Stimulated activated CD4-positive, alpha-beta T cell treated with anti-CD3 and anti-CD28 coated beads, TNF-alpha, amount 100 ng/mL, for 48 hours (primary cell): ENCODE measurements around the gene MYO7B.

Experiments
- DNase-seq, 3 donors: peaks; one replicate each; pipeline ENCODE4 v3.0.0-alpha.2; 2020; ENCODE audit warnings: low read depth in 3 of 3

MYO7B gene

GRCh38 chr2:127637236-127637630, 101.8 kb downstream of the MYO7B start:
- DNase-seq, result no peak

DNA sequence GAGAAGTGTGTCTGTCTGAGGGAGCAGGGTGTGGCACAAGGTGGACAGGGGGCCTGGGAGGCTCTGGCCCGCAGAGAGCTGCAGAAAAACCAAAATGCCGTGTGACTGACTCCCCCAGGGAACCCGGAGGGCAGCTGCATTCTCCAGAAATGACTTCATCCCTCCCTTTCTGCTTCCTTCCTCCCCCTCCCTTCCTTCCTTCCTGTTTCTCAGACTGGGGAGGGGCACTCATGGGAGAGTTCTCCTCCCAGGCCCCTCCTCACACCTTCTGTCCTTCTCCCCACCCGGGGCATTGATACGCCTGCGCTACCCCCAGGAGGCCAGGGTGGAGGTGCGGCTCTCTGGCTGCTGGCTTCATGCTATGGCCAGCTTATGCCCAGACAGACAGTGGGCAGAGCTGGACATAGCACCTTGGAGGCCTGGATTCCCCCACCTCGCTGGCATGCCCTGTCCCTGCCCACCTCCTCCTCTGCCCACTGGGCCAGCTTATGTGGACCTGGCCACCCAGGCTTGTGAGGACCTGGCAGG, 102.3 kb downstream of the MYO7B start:
- DNase-seq, result no peak

DNA sequence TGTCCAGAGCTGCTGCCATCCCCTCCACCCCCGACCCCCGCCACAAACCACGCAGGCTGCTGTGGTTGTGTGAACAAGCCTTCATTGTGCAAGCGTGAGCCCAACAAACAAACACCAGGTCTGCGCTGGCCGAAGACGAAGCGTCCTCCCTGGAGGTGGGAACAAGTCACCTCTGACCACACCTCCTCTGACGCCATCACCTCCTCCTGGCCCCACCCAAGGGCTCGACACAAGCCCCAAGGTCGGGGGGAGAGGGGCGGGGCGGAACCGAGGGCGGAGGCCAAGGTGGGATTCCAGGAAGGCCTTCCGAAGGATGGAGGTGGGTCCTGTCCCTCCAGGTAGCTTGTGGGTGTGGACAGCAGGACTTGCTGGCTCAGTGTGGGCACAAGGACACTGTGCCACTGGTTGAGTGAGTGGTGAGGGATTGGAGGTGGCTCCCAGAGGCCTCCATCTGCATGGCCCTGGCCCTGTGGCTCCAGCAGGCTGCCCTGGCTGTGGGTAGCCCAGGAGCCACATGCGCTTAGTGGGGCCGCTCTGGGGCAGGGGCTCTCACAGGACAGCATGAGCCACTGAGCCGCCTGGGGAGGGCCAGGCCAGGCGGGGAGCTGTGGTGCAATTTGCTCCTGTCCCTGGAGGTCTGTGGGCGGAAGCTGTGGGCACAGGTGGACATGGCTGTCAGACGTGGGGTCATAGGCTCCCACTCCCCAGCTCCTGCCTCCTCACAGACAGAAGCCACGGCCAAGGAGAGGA, 103.1 kb downstream of the MYO7B start:
- DNase-seq, result no peak

DNA sequence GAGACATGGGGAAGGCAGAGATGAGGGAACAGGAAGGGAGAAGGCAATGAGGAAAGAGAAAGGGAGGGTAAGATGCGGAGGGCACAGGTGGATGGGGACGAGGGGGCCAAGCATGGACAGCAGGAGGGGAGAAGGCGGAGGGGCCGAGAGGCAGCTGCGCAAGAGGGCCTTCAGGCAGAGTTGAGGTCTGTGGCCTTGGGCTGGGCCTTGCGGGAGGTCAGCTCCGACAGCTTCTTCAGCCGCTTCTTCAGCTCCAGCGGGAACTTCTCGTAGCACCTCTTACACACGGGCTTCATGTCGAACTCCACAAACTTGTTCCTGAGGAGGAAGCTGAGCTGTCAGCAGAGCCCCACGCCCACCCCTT, 103.6 kb downstream of the MYO7B start:
- DNase-seq, result no peak

DNA sequence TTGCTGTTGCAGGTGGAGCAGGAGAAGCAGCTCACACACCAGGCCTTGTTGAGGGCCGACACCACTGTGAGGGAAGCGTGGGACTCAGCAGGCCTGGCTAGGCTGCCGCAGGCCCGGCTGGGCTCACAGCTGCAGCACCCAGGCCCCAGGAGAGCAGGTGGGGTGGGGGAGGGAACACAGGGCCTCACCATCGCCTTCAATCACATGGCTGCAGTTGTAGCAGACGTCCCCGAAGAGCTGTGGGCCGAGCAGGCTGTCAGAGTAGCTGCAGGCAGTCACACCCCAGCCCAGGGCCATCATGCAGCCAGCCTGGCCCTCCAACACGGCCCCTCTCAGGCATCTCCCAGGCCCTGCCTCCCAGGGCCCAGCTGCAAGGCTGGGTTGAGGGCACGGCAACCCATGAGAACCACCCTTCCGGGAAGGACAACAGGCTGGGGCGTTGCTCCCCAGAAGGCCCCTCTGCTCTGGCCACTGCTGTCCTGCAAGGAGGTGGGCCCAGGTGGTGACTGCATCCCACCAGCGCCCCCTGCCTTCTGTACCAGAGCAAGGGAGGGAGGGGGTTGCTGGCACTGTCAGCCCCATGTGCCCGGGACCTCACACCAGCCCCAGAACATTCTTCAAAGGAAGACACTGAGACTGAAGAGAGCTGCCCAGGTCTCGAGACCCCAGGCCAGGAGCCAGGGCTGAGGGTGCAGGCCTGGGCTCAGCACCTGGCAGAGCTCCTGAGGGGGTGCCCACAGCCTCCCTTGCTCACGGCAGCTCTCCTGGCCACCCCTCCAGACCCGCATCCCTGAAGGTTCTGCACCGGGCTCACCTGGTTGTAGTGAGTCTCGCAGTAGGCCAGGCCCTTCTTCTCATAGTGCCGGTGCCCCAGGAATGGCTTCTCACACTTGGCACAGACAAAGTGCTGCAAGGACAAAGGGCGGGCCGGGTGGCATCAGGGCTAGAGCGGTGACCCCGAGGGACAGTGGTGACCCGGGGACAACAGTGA, 104.9 kb downstream of the MYO7B start:
- no peak for DNase-seq

DNA sequence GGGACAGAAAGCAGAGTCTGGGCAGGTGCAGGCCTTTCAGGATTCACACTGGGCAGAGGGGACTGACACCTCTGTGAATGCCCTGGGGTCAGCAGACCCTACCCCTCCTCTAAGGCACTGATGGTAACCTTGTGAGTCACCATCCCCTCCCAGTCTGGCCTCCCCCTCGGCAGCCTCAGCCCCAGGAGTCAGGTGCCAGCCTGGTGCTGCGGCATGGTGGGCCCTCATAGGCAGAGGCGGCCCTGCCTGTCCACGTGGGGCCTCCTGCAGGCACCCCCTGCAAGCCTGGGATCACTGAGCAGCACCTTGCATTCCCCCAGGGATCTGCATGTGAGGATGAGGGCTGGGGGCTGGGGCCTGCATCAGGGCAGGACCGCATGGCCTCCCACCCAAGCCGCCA, 105.7 kb downstream of the MYO7B start:
- DNase-seq, result no peak

DNA sequence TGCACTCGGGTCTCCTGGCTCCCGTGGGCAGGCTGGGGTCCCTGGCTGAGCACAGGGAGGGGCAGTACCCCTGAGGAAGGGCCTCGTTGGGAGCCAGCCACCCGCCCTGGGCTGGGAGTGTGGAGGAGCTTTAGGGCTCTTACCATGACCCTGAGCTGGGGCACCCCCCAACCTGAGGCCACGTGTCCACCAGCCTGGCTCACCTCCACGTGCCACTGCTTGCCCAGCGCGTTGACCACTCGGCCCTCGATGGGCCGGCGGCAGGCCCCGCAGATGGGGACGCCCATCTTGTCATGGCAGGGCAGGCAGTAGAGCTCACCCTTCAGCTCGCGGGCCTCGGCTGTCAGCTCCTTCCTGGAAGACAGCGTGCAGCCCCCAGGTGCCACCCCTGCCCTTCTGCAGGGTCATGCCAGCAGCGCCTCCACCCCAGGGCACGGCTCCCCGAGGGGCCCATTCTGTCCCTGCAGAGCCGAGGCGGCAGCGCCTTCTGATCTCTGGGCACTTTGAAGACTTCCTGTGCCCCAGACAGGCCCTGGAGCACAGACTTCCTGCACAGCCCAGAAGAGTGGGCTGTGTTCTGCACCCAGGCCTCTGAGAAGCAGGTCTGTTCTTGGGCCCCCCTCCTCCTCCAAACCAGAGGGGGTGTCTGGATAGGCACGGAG, 106.5 kb downstream of the MYO7B start:
- no peak for DNase-seq

DNA sequence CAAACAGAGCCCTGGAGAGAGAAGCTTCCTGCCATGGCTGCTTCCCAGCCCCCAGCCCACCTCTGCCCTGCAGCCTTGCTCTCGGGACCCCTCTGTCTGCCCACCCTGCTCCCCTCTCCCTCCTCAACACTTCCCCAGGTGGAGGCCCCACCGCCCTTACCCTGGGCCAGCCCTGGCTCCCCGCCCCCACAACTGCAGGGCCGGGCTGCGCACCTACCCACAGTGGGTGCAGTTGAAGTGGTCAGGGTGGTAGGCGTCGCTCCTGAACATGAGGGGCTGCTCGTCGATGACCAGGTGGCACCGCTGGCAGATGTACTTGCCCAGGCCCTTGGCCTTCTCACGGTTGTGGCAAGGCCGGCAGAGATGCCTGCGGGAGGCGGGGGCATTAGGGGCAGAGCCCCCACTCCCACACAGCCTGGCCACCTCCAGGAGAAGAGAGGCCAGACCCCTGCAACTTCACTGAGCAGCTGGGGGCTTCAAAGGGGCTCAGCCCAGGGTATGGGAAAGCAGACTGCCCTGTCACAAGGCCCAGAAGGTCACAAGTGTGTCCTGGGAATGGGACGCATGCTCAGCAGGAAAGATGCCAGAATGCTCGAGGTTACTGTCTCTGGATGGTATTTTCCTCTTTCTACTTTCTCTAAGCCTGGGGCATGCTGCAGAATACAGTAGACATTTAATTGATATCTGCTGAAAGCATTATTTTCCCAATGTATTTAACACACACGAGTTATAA, 107.4 kb downstream of the MYO7B start:
- no peak for DNase-seq

- DNase-seq, result no peak
These were observed 108.1 kb downstream of the MYO7B start for GRCh38 chr2:127643439-127644065.

- DNase-seq, result no peak
These were observed 108.9 kb downstream of the MYO7B start for GRCh38 chr2:127644066-127645025.

DNA sequence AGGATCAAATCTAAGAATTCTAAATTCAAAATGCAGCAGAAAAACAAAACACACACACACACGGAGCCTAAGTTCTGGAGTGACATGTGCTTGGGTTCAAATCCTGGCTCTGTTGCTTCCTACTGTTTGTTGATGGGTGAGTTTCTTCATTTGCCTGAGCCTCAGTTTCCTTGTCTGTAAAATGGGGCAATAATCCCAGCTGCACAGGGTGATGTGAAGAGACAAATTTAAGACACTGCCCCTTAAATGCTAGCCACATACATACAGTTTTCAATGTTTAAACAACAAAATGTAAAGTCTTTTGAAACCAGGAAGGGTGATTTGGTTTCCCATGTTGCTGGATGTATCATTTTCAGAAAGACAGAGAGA, 109.5 kb downstream of the MYO7B start:
- no peak for DNase-seq

GRCh38 chr2:127645395-127646291, 110.2 kb downstream of the MYO7B start, which contains the start of gene GPR17:
TSS of gene GPR17 (plus strand) at chr2:127646153. CDS start at chr2:127650736, 4,583 bp downstream.
- no peak for DNase-seq

GRCh38 chr2:127646487-127647241, 111.2 kb downstream of the MYO7B start:
- DNase-seq, result no peak

DNA sequence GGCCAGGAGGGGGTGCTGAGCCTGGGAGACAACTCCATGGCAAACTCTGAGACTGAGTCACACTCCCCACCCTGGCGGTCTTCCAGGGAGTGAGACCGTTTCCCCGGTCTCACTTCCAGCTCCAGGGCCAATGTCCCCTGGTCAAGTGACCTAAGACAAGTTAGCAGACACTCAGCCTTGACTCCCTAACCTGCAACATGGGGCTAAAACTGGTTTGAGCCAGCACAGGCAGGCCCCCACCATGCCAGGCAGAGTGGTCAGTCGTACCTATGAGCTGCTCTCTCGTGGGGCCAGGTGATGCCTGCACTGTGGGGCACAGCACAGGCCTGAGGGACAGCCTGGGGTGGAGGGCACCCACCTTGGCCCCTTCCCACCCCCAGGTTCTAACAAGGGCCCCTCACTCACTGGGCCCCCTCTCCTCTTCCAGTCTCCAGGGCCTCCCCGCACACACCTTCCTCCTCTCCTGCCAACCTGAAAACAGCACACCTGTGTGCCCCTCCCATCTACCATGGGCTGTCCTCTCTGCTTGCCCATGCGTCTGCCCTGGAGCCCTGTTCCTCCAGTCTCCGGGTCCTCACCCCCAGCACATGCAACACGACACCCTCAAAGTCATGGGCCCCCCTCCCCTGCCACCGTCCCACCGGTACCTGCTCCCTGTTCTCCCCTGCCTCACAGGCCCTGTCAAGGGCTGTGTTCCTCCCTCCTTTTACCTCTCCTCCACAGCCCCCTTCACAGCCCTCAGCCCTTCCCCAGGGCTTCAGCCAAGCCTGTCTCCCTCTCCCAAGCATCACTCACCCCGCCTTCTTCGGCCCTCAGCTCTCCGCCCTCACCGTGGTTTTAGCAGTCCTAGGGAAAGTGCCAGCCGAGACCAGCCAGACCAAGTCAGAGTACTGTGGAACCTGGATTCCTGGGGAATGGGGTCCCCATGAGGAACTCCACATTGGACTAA, 112.0 kb downstream of the MYO7B start:
- DNase-seq, result no peak

- no peak for DNase-seq
These were observed 112.8 kb downstream of the MYO7B start for GRCh38 chr2:127648321-127648720.

DNA sequence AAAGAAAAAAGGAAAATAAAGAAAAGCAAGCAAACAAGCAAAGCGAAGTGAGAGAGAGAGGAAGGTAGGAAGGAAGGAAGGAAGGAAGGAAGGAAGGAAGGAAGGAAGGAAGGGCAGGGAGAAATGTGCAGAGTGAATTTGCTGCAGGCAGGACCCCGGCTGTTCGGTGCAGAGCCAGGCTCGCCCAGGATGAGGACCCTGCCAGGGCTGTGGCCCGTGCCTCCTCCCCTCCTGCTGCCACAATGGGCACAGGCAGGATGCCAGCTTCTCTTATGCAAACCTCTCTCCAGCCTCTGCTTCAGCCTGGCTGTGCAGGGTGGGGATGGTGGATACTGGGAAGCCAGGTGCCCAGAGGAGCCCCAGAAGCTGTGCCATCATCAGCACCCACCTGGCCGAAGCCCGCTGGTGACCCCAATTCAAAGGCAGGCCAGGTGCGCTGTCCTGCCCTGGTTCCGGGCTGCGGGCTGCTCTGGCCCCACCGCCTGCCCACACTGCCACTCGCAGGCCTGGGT, 113.7 kb downstream of the MYO7B start:
- no peak for DNase-seq

GRCh38 chr2:127649684-127650040, 114.2 kb downstream of the MYO7B start:
- DNase-seq, result peak; percentile 60 to 94 (median 87)
